PFSK-1 (cell line): ENCODE results near the gene ACSL5.

Source experiments
- FOXP2 ChIP-seq: optimal IDR thresholded peaks from 2 replicates; pipeline ENCODE3; 2011; ENCODE audit warnings: borderline replicate concordance, control low read depth, inconsistent platforms; ENCODE audit not compliant: insufficient read depth; ENCODE audit errors: extremely low read length, extremely low read depth
- POLR2AphosphoS5 ChIP-seq: IDR thresholded peaks from 2 replicates; pipeline ENCODE4 v1.6.1; 2012; ENCODE audit warnings: low read depth, mild to moderate bottlenecking, control low read depth, low read length, moderate library complexity
- SIN3A ChIP-seq: IDR thresholded peaks from 2 replicates; pipeline ENCODE4 v1.6.1; 2012; ENCODE audit warnings: mild to moderate bottlenecking, low read length, moderate library complexity, borderline replicate concordance; ENCODE audit not compliant: insufficient read depth
- TAF1 ChIP-seq: IDR thresholded peaks from 2 replicates; pipeline ENCODE4 v1.6.1; 2012; ENCODE audit warnings: low read length, control low read depth, borderline replicate concordance; ENCODE audit not compliant: insufficient read depth
- TF ChIP-seq, protein P1 (sequence below), 2 experiments: IDR thresholded peaks; 2 replicates each; pipeline versions ENCODE4 v1.6.1 to v1.8.0; 2011 to 2012; ENCODE audit warnings: low read depth in 2 of 2, low read length in 2 of 2, control low read depth in 1 of 2, inconsistent platforms in 1 of 2, mild to moderate bottlenecking in 1 of 2, moderate library complexity in 1 of 2; ENCODE audit not compliant: insufficient read depth in 1 of 2

ACSL5 gene

DNA sequence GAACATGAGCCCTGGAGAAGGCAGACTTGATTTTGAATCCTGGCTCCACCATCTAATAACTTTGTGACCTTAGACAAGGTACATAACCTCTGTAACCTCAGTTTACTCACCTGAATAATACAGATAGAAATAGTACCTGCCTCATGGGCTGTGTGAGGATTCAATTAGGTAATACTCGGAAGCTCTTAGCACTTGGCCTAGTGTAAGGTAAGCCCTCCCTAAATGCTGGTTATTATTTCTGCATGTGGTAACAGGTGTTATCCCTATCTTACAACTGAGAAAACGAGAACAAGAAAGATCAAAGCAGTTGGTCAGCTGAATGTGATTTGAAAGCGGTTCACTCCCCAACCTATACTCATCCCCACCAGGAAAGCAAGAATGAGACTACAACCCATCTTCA lies 28.7 kb upstream of the ACSL5 start:
- TF ChIP-seq SIN3A (no peak), FOXP2 (no peak), POLR2AphosphoS5 (no peak), TAF1 (no peak)
- TF ChIP-seq, protein P1, sequence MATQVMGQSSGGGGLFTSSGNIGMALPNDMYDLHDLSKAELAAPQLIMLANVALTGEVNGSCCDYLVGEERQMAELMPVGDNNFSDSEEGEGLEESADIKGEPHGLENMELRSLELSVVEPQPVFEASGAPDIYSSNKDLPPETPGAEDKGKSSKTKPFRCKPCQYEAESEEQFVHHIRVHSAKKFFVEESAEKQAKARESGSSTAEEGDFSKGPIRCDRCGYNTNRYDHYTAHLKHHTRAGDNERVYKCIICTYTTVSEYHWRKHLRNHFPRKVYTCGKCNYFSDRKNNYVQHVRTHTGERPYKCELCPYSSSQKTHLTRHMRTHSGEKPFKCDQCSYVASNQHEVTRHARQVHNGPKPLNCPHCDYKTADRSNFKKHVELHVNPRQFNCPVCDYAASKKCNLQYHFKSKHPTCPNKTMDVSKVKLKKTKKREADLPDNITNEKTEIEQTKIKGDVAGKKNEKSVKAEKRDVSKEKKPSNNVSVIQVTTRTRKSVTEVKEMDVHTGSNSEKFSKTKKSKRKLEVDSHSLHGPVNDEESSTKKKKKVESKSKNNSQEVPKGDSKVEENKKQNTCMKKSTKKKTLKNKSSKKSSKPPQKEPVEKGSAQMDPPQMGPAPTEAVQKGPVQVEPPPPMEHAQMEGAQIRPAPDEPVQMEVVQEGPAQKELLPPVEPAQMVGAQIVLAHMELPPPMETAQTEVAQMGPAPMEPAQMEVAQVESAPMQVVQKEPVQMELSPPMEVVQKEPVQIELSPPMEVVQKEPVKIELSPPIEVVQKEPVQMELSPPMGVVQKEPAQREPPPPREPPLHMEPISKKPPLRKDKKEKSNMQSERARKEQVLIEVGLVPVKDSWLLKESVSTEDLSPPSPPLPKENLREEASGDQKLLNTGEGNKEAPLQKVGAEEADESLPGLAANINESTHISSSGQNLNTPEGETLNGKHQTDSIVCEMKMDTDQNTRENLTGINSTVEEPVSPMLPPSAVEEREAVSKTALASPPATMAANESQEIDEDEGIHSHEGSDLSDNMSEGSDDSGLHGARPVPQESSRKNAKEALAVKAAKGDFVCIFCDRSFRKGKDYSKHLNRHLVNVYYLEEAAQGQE (IDR thresholded peaks at IDR 0.05; ENCODE audit: insufficient read depth in 1 of 2, low read depth in 2 of 2, low read length in 2 of 2), result no peak

DNA sequence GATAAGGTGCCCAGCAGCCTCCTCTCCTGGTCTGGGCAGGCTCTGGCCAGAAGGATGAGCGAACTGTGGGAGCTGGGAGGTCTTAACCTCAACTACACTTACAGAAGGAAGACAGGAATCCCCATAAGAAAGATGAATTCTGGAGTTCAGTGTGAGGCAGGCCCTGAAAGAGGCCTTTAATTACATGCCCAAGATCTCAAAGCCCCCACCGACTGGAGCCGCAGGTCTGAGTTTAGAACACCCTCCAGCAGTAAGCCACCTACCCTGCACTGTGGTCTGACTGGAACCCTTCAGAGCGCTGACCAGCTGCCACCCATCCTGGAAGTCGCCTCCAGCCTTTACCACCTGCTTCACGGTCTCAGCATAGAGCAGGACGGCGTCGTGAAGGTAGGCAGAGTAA lies 28.2 kb upstream of the ACSL5 start:
- TF ChIP-seq FOXP2 (no peak), SIN3A (no peak), POLR2AphosphoS5 (no peak), TAF1 (no peak)
- TF ChIP-seq, protein P1 (IDR thresholded peaks at IDR 0.05; ENCODE audit: insufficient read depth in 1 of 2, low read depth in 2 of 2, low read length in 2 of 2), result no peak

DNA sequence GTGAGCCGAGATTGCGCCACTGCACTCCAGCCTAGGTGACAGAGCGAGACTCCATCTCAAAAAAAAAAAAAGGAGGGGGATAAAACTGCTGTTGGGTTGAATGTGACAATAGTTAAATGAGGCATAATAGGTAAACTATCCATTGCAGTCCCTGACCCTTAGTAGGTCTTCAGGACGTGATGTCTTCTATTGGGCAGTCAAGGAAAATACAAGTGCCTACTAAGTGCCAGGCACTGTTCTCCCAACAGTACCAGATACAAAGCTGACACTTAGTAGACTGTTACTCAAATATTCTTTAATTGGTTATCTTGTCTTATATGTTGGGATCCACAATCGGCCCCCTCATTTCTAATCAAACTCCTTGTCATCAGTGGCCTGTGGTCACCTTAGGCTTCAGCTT lies 27.1 kb upstream of the ACSL5 start:
- TF ChIP-seq POLR2AphosphoS5, result no peak
- TF ChIP-seq SIN3A, result no peak
- no peak for TF ChIP-seq TAF1
- TF ChIP-seq FOXP2, result no peak

DNA sequence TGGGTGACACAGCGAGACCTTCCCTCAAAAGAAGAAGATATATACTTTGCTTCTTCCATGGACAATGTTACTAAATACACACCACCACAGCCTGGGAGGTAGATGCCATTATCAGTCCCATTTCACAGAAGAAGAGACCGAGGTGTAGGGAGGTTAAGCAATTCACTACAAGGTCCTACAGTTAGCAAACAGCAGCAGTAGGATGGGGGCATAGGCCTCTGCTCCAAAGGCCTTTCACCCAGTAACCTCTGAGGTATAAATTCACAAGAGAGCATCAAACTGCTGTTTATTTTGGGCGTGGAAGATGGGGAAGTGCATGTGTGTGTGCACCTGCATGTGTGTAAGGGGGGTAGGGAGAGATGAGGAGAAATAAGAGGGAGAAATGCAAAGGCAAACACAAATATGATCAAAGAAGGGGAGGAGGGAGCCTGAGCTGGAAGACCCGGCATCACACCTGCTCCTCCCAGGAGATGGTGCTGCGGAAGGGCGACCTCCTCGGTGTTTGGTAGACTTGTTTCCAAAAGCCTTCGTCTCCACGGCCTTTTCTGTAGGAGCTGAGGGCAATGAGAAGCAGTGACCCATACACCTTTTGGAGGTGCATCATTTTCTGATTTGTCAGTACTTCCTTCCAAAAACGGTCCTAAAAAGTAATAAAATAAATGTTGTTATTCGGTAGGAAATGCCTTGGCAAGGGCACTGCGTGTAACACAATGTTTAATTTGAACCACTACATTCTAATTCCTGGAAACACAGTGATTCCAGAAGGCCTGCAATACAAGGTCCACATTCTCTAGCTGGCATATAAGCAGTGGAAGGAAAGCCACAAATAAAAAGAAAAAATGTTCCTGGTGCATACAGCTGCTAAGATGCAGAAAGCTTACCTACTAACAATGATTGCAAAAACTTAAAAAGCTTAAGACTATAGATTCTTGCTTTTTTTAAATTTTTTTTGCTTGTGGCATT lies 25.9 kb upstream of the ACSL5 start:
- TF ChIP-seq TAF1 (no peak), POLR2AphosphoS5 (no peak), FOXP2 (no peak), SIN3A (no peak)
- TF ChIP-seq, protein P1 (IDR thresholded peaks at IDR 0.05; ENCODE audit: insufficient read depth in 1 of 2, low read depth in 2 of 2, low read length in 2 of 2), result no peak

DNA sequence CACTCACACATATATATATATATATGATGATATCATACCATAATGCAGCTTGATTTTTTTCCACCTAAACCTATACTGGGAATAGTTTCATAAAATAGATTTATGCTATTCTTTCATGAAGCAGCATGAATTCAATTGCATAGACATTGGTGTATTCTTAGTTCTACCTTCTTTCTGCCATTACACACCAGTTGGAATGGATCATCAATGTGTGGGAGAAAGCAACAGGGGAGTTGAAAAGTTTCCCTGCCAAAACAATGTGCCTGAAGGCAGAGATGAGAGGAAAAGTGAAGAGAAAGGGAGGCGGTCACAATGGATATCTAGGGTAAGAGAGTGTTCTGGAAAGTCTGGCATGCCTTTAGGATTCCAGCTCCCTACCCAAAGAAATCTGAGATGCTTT lies 25.2 kb upstream of the ACSL5 start:
- no peak for TF ChIP-seq FOXP2

DNA sequence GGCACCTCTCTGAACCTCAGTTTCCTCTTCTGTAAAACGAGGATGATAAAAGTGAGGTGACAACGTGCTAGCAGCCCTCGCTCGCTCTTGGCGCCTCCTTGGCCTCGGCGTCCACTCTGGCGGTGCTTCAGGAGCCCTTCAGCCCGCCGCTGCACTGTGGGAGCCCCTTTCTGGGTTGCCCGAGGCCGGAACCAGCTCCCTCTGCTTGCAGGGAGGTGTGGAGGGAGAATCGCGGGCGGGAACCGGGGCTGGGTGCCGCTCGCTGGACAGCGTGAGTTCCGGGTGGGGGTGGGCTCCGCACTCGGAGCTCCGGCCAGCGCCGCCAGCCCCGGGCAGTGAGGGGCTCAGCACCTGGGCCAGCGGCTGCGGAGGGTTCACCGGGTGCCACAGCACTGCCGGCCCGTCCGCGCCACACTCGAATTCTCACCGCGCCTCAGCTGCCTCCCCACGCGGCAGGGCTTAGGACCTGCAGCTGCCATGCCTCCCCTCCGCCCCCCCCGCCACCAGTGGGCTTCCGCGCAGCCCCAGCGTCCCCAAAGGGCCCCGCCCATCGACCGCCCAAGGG lies 24.3 kb upstream of the ACSL5 start:
- TF ChIP-seq FOXP2 (no peak), SIN3A (no peak), POLR2AphosphoS5 (no peak), TAF1 (no peak)
- TF ChIP-seq, protein P1 (IDR thresholded peaks at IDR 0.05; ENCODE audit: insufficient read depth in 1 of 2, low read depth in 2 of 2, low read length in 2 of 2), result no peak
